SK-N-SH (cell line): ENCODE results near the gene EFNA3.

Source experiments
- CHD2 ChIP-seq: fragments of 150-350 bp; IDR thresholded peaks from 2 replicates; pipeline ENCODE4 v1.6.1; 2018; ENCODE audit warnings: low read length; ENCODE audit not compliant: partially characterized antibody
- CTCF ChIP-seq: fragments of 200-600 bp; sonication (generic); IDR thresholded peaks from 2 replicates; pipeline ENCODE4 v1.6.1; 2017; ENCODE audit warnings: antibody characterized with exemption, mild to moderate bottlenecking, moderate library complexity
- EZH2phosphoT487 ChIP-seq: fragments of 200-600 bp; sonication (generic); IDR thresholded peaks from 2 replicates; pipeline ENCODE4 v1.6.1; 2017; ENCODE audit warnings: low read depth, mixed run types, mild to moderate bottlenecking, antibody characterized with exemption, moderate library complexity, borderline replicate concordance
- GABPA ChIP-seq: IDR thresholded peaks from 2 replicates; pipeline ENCODE4 v1.4.0; 2012; ENCODE audit warnings: low read depth, mild to moderate bottlenecking
- JUND ChIP-seq: IDR thresholded peaks from 2 replicates; pipeline ENCODE4 v1.4.0; 2012
- MAX ChIP-seq: IDR thresholded peaks from 2 replicates; pipeline ENCODE4 v1.4.0; 2012; ENCODE audit warnings: low read depth
- POLR2AphosphoS5 ChIP-seq: IDR thresholded peaks from 2 replicates; pipeline ENCODE4 v1.6.1; 2012; ENCODE audit warnings: low read depth, low read length
- RAD21 ChIP-seq: IDR thresholded peaks from 2 replicates; pipeline ENCODE4 v1.6.1; 2012; ENCODE audit warnings: mild to moderate bottlenecking, low read length
- REST ChIP-seq: IDR thresholded peaks from 2 replicates; pipeline ENCODE4 v1.6.1; 2012; ENCODE audit warnings: mild to moderate bottlenecking, low read depth, low read length, moderate library complexity
- TEAD4 ChIP-seq: IDR thresholded peaks from 2 replicates; pipeline ENCODE4 v1.4.0; 2012; ENCODE audit warnings: mild to moderate bottlenecking, borderline replicate concordance; ENCODE audit not compliant: insufficient read depth

- TF ChIP-seq CHD2 (no peak), REST (no peak), CTCF (no peak), POLR2AphosphoS5 (no peak), GABPA (no peak), MAX (no peak), TEAD4 (no peak), EZH2phosphoT487 (no peak), RAD21 (no peak), JUND (no peak)
Measured at GRCh38 chr1:155048449-155049334, 29.9 kb upstream of the EFNA3 start.
